Measurements from ENCODE around the gene SNAPIN.
"Not testable (repeated sequence)": the region's sequence is repeated elsewhere in the genome, so short reads cannot be mapped to it uniquely, and the experiment has no call there.

Gene SNAPIN

GRCh38 chr1:153667439-153667838 is 8.9 kb downstream of the SNAPIN start:
- DNase-seq (ENCODE audit: low read depth): no peak
- TF ChIP-seq CTCF (conservative IDR thresholded peaks at IDR 0.05; ENCODE audit: low read depth, low read length): no peak
- H3K4me3 ChIP-seq (ENCODE audit: low read depth, low read length): no peak overlapping the region

- not testable (repeated sequence) for DNase-seq (ENCODE audit: low read depth); H3K4me3 ChIP-seq (ENCODE audit: low read depth, low read length)
These were observed 10.2 kb downstream of the SNAPIN start for GRCh38 chr1:153668672-153669071.

- H3K4me3 ChIP-seq (ENCODE audit: low read depth, low read length): peak overlapping the region; percentile 91
- no peak for TF ChIP-seq CTCF (conservative IDR thresholded peaks at IDR 0.05; ENCODE audit: low read depth, low read length)
- DNase-seq (ENCODE audit: low read depth): no peak
These were observed 11.1 kb downstream of the SNAPIN start for GRCh38 chr1:153669606-153670005.

- DNase-seq (ENCODE audit: low read depth): no peak
- H3K4me3 ChIP-seq (ENCODE audit: low read depth, low read length): peak overlapping the region; percentile 91
- TF ChIP-seq CTCF (conservative IDR thresholded peaks at IDR 0.05; ENCODE audit: low read depth, low read length): no peak
These were observed 11.9 kb downstream of the SNAPIN start for GRCh38 chr1:153670257-153670858.

GRCh38 chr1:153670859-153671627 is 12.5 kb downstream of the SNAPIN start, which contains the start of gene ILF2:
ILF2 (minus strand) TSS chr1:153670993; CDS start chr1:153670922, 71 bp downstream.
- peak within 1 kb of the TSS; percentile 91 for H3K4me3 ChIP-seq (ENCODE audit: low read depth, low read length)
- DNase-seq (ENCODE audit: low read depth): peak; percentile 100
- TF ChIP-seq CTCF (conservative IDR thresholded peaks at IDR 0.05; ENCODE audit: low read depth, low read length): peak; percentile 16

GRCh38 chr1:153671628-153672353 is 13.3 kb downstream of the SNAPIN start:
- peak overlapping the region; percentile 56 for H3K4me3 ChIP-seq (ENCODE audit: low read depth, low read length)
- DNase-seq (ENCODE audit: low read depth): not testable (repeated sequence)
- peak; percentile 7 for TF ChIP-seq CTCF (conservative IDR thresholded peaks at IDR 0.05; ENCODE audit: low read depth, low read length)

- no peak for TF ChIP-seq CTCF (conservative IDR thresholded peaks at IDR 0.05; ENCODE audit: low read depth, low read length)
These were observed 15.0 kb downstream of the SNAPIN start for GRCh38 chr1:153673511-153673910.

More at GRCh38 chr1:153673511-153673910, 15.0 kb downstream of the SNAPIN start:
- H3K4me3 ChIP-seq (ENCODE audit: low read depth, low read length): no peak overlapping the region
- DNase-seq (ENCODE audit: low read depth): no peak
